ENCODE data around the gene DNLZ.

DNLZ gene

GRCh38 chr9:136328011-136328621 lies 35.4 kb downstream of the DNLZ start:
- Histone ChIP-seq H3K36me3 (ENCODE audit: insufficient read depth, insufficient read length, low read length) (peaks cover 7% of the 10 kb centered on the region), H3K4me3 (ENCODE audit: insufficient read length, low read depth) (peak overlapping the region; percentile 42), H3K9ac (ENCODE audit: insufficient read length, low read depth) (peak overlapping the region; percentile 72), H3K27me3 (ENCODE audit: insufficient read depth, insufficient read length) (no peaks in the 10 kb centered on the region), H3K9me3 (ENCODE audit: insufficient read depth, low read length) (no peaks in the 10 kb centered on the region), H3K4me1 (ENCODE audit: insufficient read depth, insufficient read length) (peaks cover 47% of the 10 kb centered on the region)
- DNase-seq (ENCODE audit: low read depth, low spot score) = no peak
- TF ChIP-seq YY1 (IDR thresholded peaks at IDR 0.05; ENCODE audit: insufficient read depth, insufficient read length) = no peak
- TF ChIP-seq ZNF274 (IDR thresholded peaks at IDR 0.05; ENCODE audit: low read depth, low read length) = no peak
- no peak for TF ChIP-seq SUZ12 (IDR thresholded peaks at IDR 0.05; ENCODE audit: extremely low read depth, insufficient read depth, insufficient read length)

GRCh38 chr9:136327304-136327974 lies 36.1 kb downstream of the DNLZ start, which contains the start of gene GPSM1:
GPSM1 (plus strand) TSS chr9:136327539; CDS start chr9:136327696, 157 bp downstream.
- no peaks in the 10 kb centered on the region for H3K27me3 ChIP-seq (ENCODE audit: insufficient read depth, insufficient read length)
- H3K4me1 ChIP-seq (ENCODE audit: insufficient read depth, insufficient read length) = peaks cover 46% of the 10 kb centered on the region
- H3K36me3 ChIP-seq (ENCODE audit: insufficient read depth, insufficient read length, low read length) = peaks cover 6% of the 10 kb centered on the region
- H3K4me3 ChIP-seq (ENCODE audit: insufficient read length, low read depth) = peak within 1 kb of the TSS; percentile 44
- DNase-seq (ENCODE audit: low read depth, low spot score) = no peak
- peak within 1 kb of the TSS; percentile 78 for H3K9ac ChIP-seq (ENCODE audit: insufficient read length, low read depth)
- TF ChIP-seq ZNF274 (IDR thresholded peaks at IDR 0.05; ENCODE audit: low read depth, low read length) = no peak
- TF ChIP-seq YY1 (IDR thresholded peaks at IDR 0.05; ENCODE audit: insufficient read depth, insufficient read length) = no peak
- TF ChIP-seq SUZ12 (IDR thresholded peaks at IDR 0.05; ENCODE audit: extremely low read depth, insufficient read depth, insufficient read length) = no peak
- H3K9me3 ChIP-seq (ENCODE audit: insufficient read depth, low read length) = no peaks in the 10 kb centered on the region

GRCh38 chr9:136326761-136327303 lies 36.7 kb downstream of the DNLZ start:
- Histone ChIP-seq H3K27me3 (ENCODE audit: insufficient read depth, insufficient read length) (no peaks in the 10 kb centered on the region), H3K9ac (ENCODE audit: insufficient read length, low read depth) (peak overlapping the region; percentile 78), H3K9me3 (ENCODE audit: insufficient read depth, low read length) (no peaks in the 10 kb centered on the region), H3K4me3 (ENCODE audit: insufficient read length, low read depth) (peak overlapping the region; percentile 44), H3K36me3 (ENCODE audit: insufficient read depth, insufficient read length, low read length) (no peaks in the 10 kb centered on the region), H3K4me1 (ENCODE audit: insufficient read depth, insufficient read length) (peaks cover 46% of the 10 kb centered on the region)
- no peak for TF ChIP-seq YY1 (IDR thresholded peaks at IDR 0.05; ENCODE audit: insufficient read depth, insufficient read length)
- TF ChIP-seq ZNF274 (IDR thresholded peaks at IDR 0.05; ENCODE audit: low read depth, low read length) = no peak
- TF ChIP-seq SUZ12 (IDR thresholded peaks at IDR 0.05; ENCODE audit: extremely low read depth, insufficient read depth, insufficient read length) = no peak
- no peak for DNase-seq (ENCODE audit: low read depth, low spot score)

GRCh38 chr9:136326061-136326760 lies 37.3 kb downstream of the DNLZ start:
- peaks cover 46% of the 10 kb centered on the region for H3K4me1 ChIP-seq (ENCODE audit: insufficient read depth, insufficient read length)
- no peaks in the 10 kb centered on the region for H3K27me3 ChIP-seq (ENCODE audit: insufficient read depth, insufficient read length)
- H3K9me3 ChIP-seq (ENCODE audit: insufficient read depth, low read length) = no peaks in the 10 kb centered on the region
- no peaks in the 10 kb centered on the region for H3K36me3 ChIP-seq (ENCODE audit: insufficient read depth, insufficient read length, low read length)
- DNase-seq (ENCODE audit: low read depth, low spot score) = peak; percentile 50
- TF ChIP-seq YY1 (IDR thresholded peaks at IDR 0.05; ENCODE audit: insufficient read depth, insufficient read length) (no peak), ZNF274 (IDR thresholded peaks at IDR 0.05; ENCODE audit: low read depth, low read length) (no peak), SUZ12 (IDR thresholded peaks at IDR 0.05; ENCODE audit: extremely low read depth, insufficient read depth, insufficient read length) (no peak)
- peak overlapping the region; percentile 44 for H3K4me3 ChIP-seq (ENCODE audit: insufficient read length, low read depth)
- peak overlapping the region; percentile 78 for H3K9ac ChIP-seq (ENCODE audit: insufficient read length, low read depth)

- H3K36me3 ChIP-seq (ENCODE audit: insufficient read depth, insufficient read length, low read length) = no peaks in the 10 kb centered on the region
- no peaks in the 10 kb centered on the region for H3K9me3 ChIP-seq (ENCODE audit: insufficient read depth, low read length)
- no peak for TF ChIP-seq YY1 (IDR thresholded peaks at IDR 0.05; ENCODE audit: insufficient read depth, insufficient read length)
- no peak for TF ChIP-seq ZNF274 (IDR thresholded peaks at IDR 0.05; ENCODE audit: low read depth, low read length)
- no peak for TF ChIP-seq SUZ12 (IDR thresholded peaks at IDR 0.05; ENCODE audit: extremely low read depth, insufficient read depth, insufficient read length)
- H3K9ac ChIP-seq (ENCODE audit: insufficient read length, low read depth) = no peak overlapping the region
- H3K4me1 ChIP-seq (ENCODE audit: insufficient read depth, insufficient read length) = peaks cover 46% of the 10 kb centered on the region
- H3K4me3 ChIP-seq (ENCODE audit: insufficient read length, low read depth) = no peak overlapping the region
- DNase-seq (ENCODE audit: low read depth, low spot score) = no peak
- no peaks in the 10 kb centered on the region for H3K27me3 ChIP-seq (ENCODE audit: insufficient read depth, insufficient read length)
Measured at GRCh38 chr9:136325358-136325757, 38.2 kb downstream of the DNLZ start.

- DNase-seq (ENCODE audit: low read depth, low spot score) = no peak
- no peaks in the 10 kb centered on the region for H3K36me3 ChIP-seq (ENCODE audit: insufficient read depth, insufficient read length, low read length)
- H3K9me3 ChIP-seq (ENCODE audit: insufficient read depth, low read length) = no peaks in the 10 kb centered on the region
- no peak overlapping the region for H3K9ac ChIP-seq (ENCODE audit: insufficient read length, low read depth)
- peaks cover 41% of the 10 kb centered on the region for H3K4me1 ChIP-seq (ENCODE audit: insufficient read depth, insufficient read length)
- TF ChIP-seq YY1 (IDR thresholded peaks at IDR 0.05; ENCODE audit: insufficient read depth, insufficient read length) (no peak), SUZ12 (IDR thresholded peaks at IDR 0.05; ENCODE audit: extremely low read depth, insufficient read depth, insufficient read length) (no peak), ZNF274 (IDR thresholded peaks at IDR 0.05; ENCODE audit: low read depth, low read length) (no peak)
- H3K4me3 ChIP-seq (ENCODE audit: insufficient read length, low read depth) = no peak overlapping the region
- no peaks in the 10 kb centered on the region for H3K27me3 ChIP-seq (ENCODE audit: insufficient read depth, insufficient read length)
Measured at GRCh38 chr9:136324501-136325300, 38.8 kb downstream of the DNLZ start.
